Natural killer cell (primary cell): ENCODE data around the gene ARHGEF26. TPM values are rescaled to one million over a fixed set of nuclear protein-coding genes. Genes with fewer than 3 reads are reported as not detected.

Experiments used
- ATAC-seq, 3 donors: fragments of 150-1000 bp in 2 of 3; fragments of 200-7000 bp in 1 of 3; cut with Tn5 transposase; 1 replicate in 1 of 3; 2 replicates in 2 of 3; pipeline ENCODE4 v1.10.0; 2021; ENCODE audit warnings: mild to moderate bottlenecking in 2 of 3, moderate library complexity in 2 of 3
- DNase-seq, 2 donors: peaks; one replicate each; pipeline versions ENCODE4 v3.0.0 to v3.0.0-alpha.2; 2013 to 2021; ENCODE audit warnings: mixed read lengths in 1 of 2
- H3K27ac ChIP-seq: one replicate; pipeline ENCODE4 v1.5.1; 2013; ENCODE audit warnings: mild to moderate bottlenecking, low read length
- H3K27me3 ChIP-seq: one replicate; pipeline ENCODE4 v1.6.1; 2013; ENCODE audit warnings: low read length; ENCODE audit not compliant: control insufficient read depth, insufficient read depth
- H3K36me3 ChIP-seq: one replicate; pipeline ENCODE4 v1.6.1; 2013; ENCODE audit warnings: low read length; ENCODE audit not compliant: control insufficient read depth, insufficient read depth
- H3K4me1 ChIP-seq: one replicate; pipeline ENCODE4 v1.6.1; 2013; ENCODE audit warnings: low read length; ENCODE audit not compliant: control insufficient read depth, insufficient read depth
- H3K4me3 ChIP-seq: one replicate; pipeline ENCODE4 v1.5.1; 2013; ENCODE audit warnings: low read length
- H3K9me3 ChIP-seq: one replicate; pipeline ENCODE4 v1.6.1; 2013; ENCODE audit warnings: low read length; ENCODE audit not compliant: control insufficient read depth, insufficient read depth
- H3K27ac Mint-ChIP-seq, 2 donors: one replicate each; pipeline ENCODE4 v1.8.0; 2022; ENCODE audit warnings: mild to moderate bottlenecking in 2 of 2, mixed read lengths in 2 of 2, moderate library complexity in 1 of 2
- H3K27me3 Mint-ChIP-seq, 2 donors: one replicate each; pipeline ENCODE4 v1.8.0; 2022; ENCODE audit warnings: low read depth in 2 of 2, mixed read lengths in 2 of 2
- H3K36me3 Mint-ChIP-seq: one replicate; pipeline ENCODE4 v1.8.0; 2022; ENCODE audit warnings: mixed read lengths
- H3K4me1 Mint-ChIP-seq, 2 donors: one replicate each; pipeline ENCODE4 v1.8.0; 2022; ENCODE audit warnings: mixed read lengths in 2 of 2
- H3K4me3 Mint-ChIP-seq: one replicate; pipeline ENCODE4 v1.8.0; 2022; ENCODE audit warnings: mild to moderate bottlenecking, moderate library complexity, mixed read lengths
- H3K9me3 Mint-ChIP-seq, 2 donors: one replicate each; pipeline ENCODE4 v1.8.0; 2022; ENCODE audit warnings: mixed read lengths in 2 of 2
- CTCF ChIP-seq: fragments of 200-600 bp; IDR thresholded peaks from one replicate; pipeline ENCODE4 v1.8.0; 2022; ENCODE audit warnings: antibody characterized with exemption
- WGBS: methylation state at CpG from one replicate; pipeline ENCODE4 v1.1.7; 2013; ENCODE audit warnings: missing lambda C conversion rate; ENCODE audit not compliant: insufficient coverage; 5-methylcytosine and 5-hydroxymethylcytosine counted together
- intact Hi-C: fragments of 100-400 bp; cut with micrococcal nuclease; formaldehyde crosslinking; loops from one replicate; pipeline ENCODE4 v1.14.2; 2022
- total RNA-seq, 4 donors: library from RNA; stranded (reverse); fragments of 120-200 nt in 1 of 4; gene quantifications; one replicate each; pipeline versions ENCODE4 v1.2.3 to v1.2.4, GENCODE V29; 2013 to 2022

ARHGEF26 gene
- total RNA-seq, 3 donors from 2014 or later (not counting 1 experiment from before 2014, with no cell fraction given): 0.20 TPM; not detected in 2

GRCh38 chr3:154175041-154175440 is 53.9 kb downstream of the ARHGEF26 start:
- WGBS: 91% methylated on average over 1 of the region's 3 CpGs
- H3K36me3 ChIP-seq: no peaks in the 10 kb centered on the region
- no peak overlapping the region for H3K27ac Mint-ChIP-seq

GRCh38 chr3:154176036-154176435 is 54.8 kb downstream of the ARHGEF26 start:
- no peaks in the 10 kb centered on the region for H3K9me3 Mint-ChIP-seq
- Histone ChIP-seq H3K27ac (no peak overlapping the region), H3K36me3 (no peaks in the 10 kb centered on the region), H3K4me1 (no peaks in the 10 kb centered on the region), H3K4me3 (no peak overlapping the region), H3K27me3 (no peaks in the 10 kb centered on the region), H3K9me3 (no peaks in the 10 kb centered on the region)
- no peak overlapping the region for H3K4me3 Mint-ChIP-seq
- WGBS: 82% methylated on average over 2 of the region's 2 CpGs
- no peaks in the 10 kb centered on the region for H3K27me3 Mint-ChIP-seq
- H3K27ac Mint-ChIP-seq: no peak overlapping the region
- ATAC-seq (no peak), DNase-seq (no peak)
- no peaks in the 10 kb centered on the region for H3K36me3 Mint-ChIP-seq
- H3K4me1 Mint-ChIP-seq: no peaks in the 10 kb centered on the region
- intact Hi-C loops: no loop called here
- TF ChIP-seq CTCF: no peak

More at GRCh38 chr3:154175041-154175440, 53.9 kb downstream of the ARHGEF26 start:
- Histone ChIP-seq H3K27me3 (no peaks in the 10 kb centered on the region), H3K27ac (no peak overlapping the region), H3K9me3 (no peaks in the 10 kb centered on the region), H3K4me1 (no peaks in the 10 kb centered on the region), H3K4me3 (no peak overlapping the region)
- Mint-ChIP-seq H3K27me3 (no peaks in the 10 kb centered on the region), H3K4me1 (no peaks in the 10 kb centered on the region), H3K4me3 (no peak overlapping the region), H3K9me3 (no peaks in the 10 kb centered on the region), H3K36me3 (no peaks in the 10 kb centered on the region)
- ATAC-seq: no peak
- no peak for TF ChIP-seq CTCF
- intact Hi-C loops: no loop called here
- DNase-seq: no peak

GRCh38 chr3:154177406-154177805 is 56.2 kb downstream of the ARHGEF26 start:
- intact Hi-C loops: no loop called here
- no peak for DNase-seq
- Histone ChIP-seq H3K4me3 (no peak overlapping the region), H3K36me3 (no peaks in the 10 kb centered on the region), H3K9me3 (no peaks in the 10 kb centered on the region), H3K27ac (no peak overlapping the region), H3K4me1 (no peaks in the 10 kb centered on the region), H3K27me3 (no peaks in the 10 kb centered on the region)
- Mint-ChIP-seq H3K36me3 (no peaks in the 10 kb centered on the region), H3K4me1 (no peaks in the 10 kb centered on the region), H3K9me3 (no peaks in the 10 kb centered on the region), H3K27ac (no peak overlapping the region), H3K4me3 (no peak overlapping the region), H3K27me3 (no peaks in the 10 kb centered on the region)
- no peak for TF ChIP-seq CTCF
- ATAC-seq: no peak
- WGBS: 100% methylated on average over 1 of the region's 1 CpG

DNA sequence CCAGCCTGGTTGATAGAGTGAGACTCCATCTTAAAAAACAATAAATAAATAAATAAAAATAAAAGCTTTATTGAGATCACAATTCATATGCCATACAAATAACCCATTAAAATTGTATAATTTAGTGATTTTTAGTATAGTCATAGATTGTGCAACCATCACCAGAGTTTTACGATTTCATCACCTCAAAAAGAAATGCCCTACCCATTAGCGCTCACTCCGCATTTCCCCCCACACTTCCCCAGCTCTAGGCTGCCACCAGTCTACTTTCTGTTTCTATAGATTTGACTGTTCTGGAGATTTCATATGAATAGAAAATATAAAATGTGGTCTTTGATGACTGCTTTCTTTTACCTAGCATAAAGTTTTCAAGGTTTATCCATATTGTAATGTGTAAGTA is 57.0 kb downstream of the ARHGEF26 start:
- no peaks in the 10 kb centered on the region for H3K4me1 ChIP-seq
- no CpG with 5 or more reads among the region's 3 CpGs for WGBS
- H3K27me3 Mint-ChIP-seq: no peaks in the 10 kb centered on the region
- ATAC-seq (no peak), DNase-seq (no peak)
- no peaks in the 10 kb centered on the region for H3K36me3 ChIP-seq
- H3K9me3 Mint-ChIP-seq: no peaks in the 10 kb centered on the region
- H3K9me3 ChIP-seq: no peaks in the 10 kb centered on the region
- H3K4me3 Mint-ChIP-seq: no peak overlapping the region
- no peak for TF ChIP-seq CTCF
- no peaks in the 10 kb centered on the region for H3K4me1 Mint-ChIP-seq
- H3K27ac ChIP-seq: no peak overlapping the region
- no peak overlapping the region for H3K27ac Mint-ChIP-seq
- H3K36me3 Mint-ChIP-seq: no peaks in the 10 kb centered on the region
- no peak overlapping the region for H3K4me3 ChIP-seq
- H3K27me3 ChIP-seq: no peaks in the 10 kb centered on the region
- intact Hi-C loops: no loop called here
